SK-N-SH (cell line): Measurements from ENCODE around the gene ATXN7. TPM values are rescaled to one million over a fixed set of nuclear protein-coding genes. Genes with fewer than 3 reads are reported as not detected.

Experiments
- CTCF ChIA-PET: fragments of 300-600, 350-600 bp; formaldehyde crosslinking; extraction: SDS; loops from one replicate; lab custom pipeline; 2021; lab: Yijun Ruan, JAX
- POLR2A ChIA-PET: fragments of 350-600 bp; sonication (Branson Sonifier 250); formaldehyde crosslinking; extraction: SDS; loops from one replicate; lab custom pipeline; 2020; ENCODE audit warnings: antibody characterized with exemption, inconsistent platforms; lab: Yijun Ruan, JAX
- DNase-seq: peaks from one replicate; pipeline ENCODE4 v3.0.0; 2012
- H2AFZ ChIP-seq: fragments of 200-600 bp; sonication (generic); 2 replicates; pipeline ENCODE4 v1.8.1; 2016; ENCODE audit warnings: antibody characterized with exemption, mild to moderate bottlenecking, low read depth
- H3F3A ChIP-seq: fragments of 200-600 bp; sonication (generic); replicated peaks from 2 replicates; pipeline ENCODE3; 2016; ENCODE audit warnings: antibody characterized with exemption, mild to moderate bottlenecking; ENCODE audit not compliant: insufficient read depth
- H3K27ac ChIP-seq, 2 experiments: fragments of 200-500 bp in 1 of 2; fragments of 200-600 bp in 1 of 2; sonication (Bioruptor generic) in 1 of 2; sonication (generic), shearing (Covaris generic) in 1 of 2; 2 replicates each; pipeline versions ENCODE4 v1.5.1 to v1.6.1; 2014 to 2016; ENCODE audit warnings: low read depth in 2 of 2, inconsistent platforms in 1 of 2, low read length in 1 of 2, mild to moderate bottlenecking in 1 of 2, mixed read lengths in 1 of 2
- H3K27me3 ChIP-seq: fragments of 200-600 bp; sonication (generic), shearing (Covaris generic); 2 replicates; pipeline ENCODE4 v1.6.1; 2016; ENCODE audit warnings: mixed run types; ENCODE audit not compliant: insufficient read depth
- H3K36me3 ChIP-seq, 2 experiments: fragments of 200-500 bp in 1 of 2; fragments of 200-600 bp in 1 of 2; sonication (Bioruptor generic) in 1 of 2; sonication (generic) in 1 of 2; replicated peaks in 1 of 2; 2 replicates each; pipeline versions ENCODE3 to v1.5.1; 2014 to 2016; ENCODE audit warnings: low read length in 1 of 2, mild to moderate bottlenecking in 1 of 2; ENCODE audit not compliant: insufficient read depth in 2 of 2, control insufficient read depth in 1 of 2
- H3K4me1 ChIP-seq, 2 experiments: fragments of 200-500 bp in 1 of 2; fragments of 200-600 bp in 1 of 2; sonication (Bioruptor generic) in 1 of 2; sonication (generic), shearing (Covaris generic) in 1 of 2; 2 replicates each; pipeline versions ENCODE4 v1.5.1 to v1.6.1; 2014 to 2016; ENCODE audit warnings: low read depth in 1 of 2, low read length in 1 of 2, mixed run types in 1 of 2; ENCODE audit not compliant: insufficient read depth in 2 of 2, control insufficient read depth in 1 of 2
- H3K4me2 ChIP-seq: fragments of 200-600 bp; sonication (generic), shearing (Covaris generic); 2 replicates; pipeline ENCODE4 v1.6.1; 2017; ENCODE audit warnings: mixed run types
- H3K4me3 ChIP-seq, 2 experiments: fragments of 200-500 bp in 1 of 2; fragments of 200-600 bp in 1 of 2; sonication (Bioruptor generic) in 1 of 2; sonication (generic), shearing (Covaris generic) in 1 of 2; 2 replicates each; pipeline versions ENCODE4 v1.5.1 to v1.8.1; 2014 to 2016; ENCODE audit warnings: low read depth in 2 of 2, inconsistent platforms in 1 of 2, low read length in 1 of 2, mild to moderate bottlenecking in 1 of 2, mixed read lengths in 1 of 2, moderate library complexity in 1 of 2
- H3K79me2 ChIP-seq: fragments of 200-600 bp; sonication (generic); 2 replicates; pipeline ENCODE4 v1.8.1; 2017; ENCODE audit warnings: mild to moderate bottlenecking; ENCODE audit not compliant: insufficient read depth
- H3K9ac ChIP-seq: fragments of 200-600 bp; sonication (generic); 2 replicates; pipeline ENCODE4 v1.6.1; 2017; ENCODE audit warnings: mixed run types
- H3K9me2 ChIP-seq: fragments of 200-600 bp; sonication (generic); 2 replicates; pipeline ENCODE4 v1.6.1; 2017; ENCODE audit warnings: mixed run types
- H3K9me3 ChIP-seq: fragments of 200-600 bp; sonication (generic); 2 replicates; pipeline ENCODE4 v1.6.1; 2017; ENCODE audit warnings: mixed run types, mild to moderate bottlenecking, moderate library complexity
- H4K20me1 ChIP-seq: fragments of 200-600 bp; sonication (generic); 2 replicates; pipeline ENCODE4 v1.6.1; 2017; ENCODE audit warnings: mild to moderate bottlenecking, mixed run types; ENCODE audit not compliant: insufficient read depth
- ELF1 ChIP-seq: IDR thresholded peaks from 2 replicates; pipeline ENCODE4 v1.4.0; 2012
- FOXJ3 ChIP-seq: sonication (generic); formaldehyde crosslinking; IDR thresholded peaks from 2 replicates; pipeline ENCODE4 v1.5.1; 2020; ENCODE audit warnings: mild to moderate bottlenecking, missing genetic modification reagents
- FOXM1 ChIP-seq: IDR thresholded peaks from 2 replicates; pipeline ENCODE4 v1.4.0; 2012; ENCODE audit warnings: low read depth, mild to moderate bottlenecking
- MXI1 ChIP-seq: IDR thresholded peaks from 2 replicates; pipeline ENCODE4 v1.6.1; 2012; ENCODE audit warnings: mild to moderate bottlenecking, low read depth, low read length, improper control_type of control experiment
- NFIC ChIP-seq: IDR thresholded peaks from 2 replicates; pipeline ENCODE4 v1.4.0; 2012; ENCODE audit warnings: borderline replicate concordance
- NRF1 ChIP-seq: IDR thresholded peaks from 2 replicates; pipeline ENCODE4 v1.6.1; 2012; ENCODE audit warnings: low read depth, mild to moderate bottlenecking, low read length
- POLR2AphosphoS5 ChIP-seq: IDR thresholded peaks from 2 replicates; pipeline ENCODE4 v1.6.1; 2012; ENCODE audit warnings: low read depth, low read length
- REST ChIP-seq: IDR thresholded peaks from 2 replicates; pipeline ENCODE4 v1.6.1; 2012; ENCODE audit warnings: mild to moderate bottlenecking, low read depth, low read length, moderate library complexity
- RFX5 ChIP-seq: IDR thresholded peaks from 2 replicates; pipeline ENCODE4 v1.6.1; 2012; ENCODE audit warnings: mild to moderate bottlenecking, improper control_type of control experiment, low read length
- SIN3A ChIP-seq: IDR thresholded peaks from 2 replicates; pipeline ENCODE4 v1.6.1; 2012; ENCODE audit warnings: low read depth, mild to moderate bottlenecking, low read length, moderate library complexity, borderline replicate concordance
- SMC3 ChIP-seq: IDR thresholded peaks from 2 replicates; pipeline ENCODE4 v1.6.1; 2012; ENCODE audit warnings: low read depth, low read length, improper control_type of control experiment
- TCF12 ChIP-seq: IDR thresholded peaks from 2 replicates; pipeline ENCODE4 v1.4.0; 2012
- TEAD4 ChIP-seq: IDR thresholded peaks from 2 replicates; pipeline ENCODE4 v1.4.0; 2012; ENCODE audit warnings: mild to moderate bottlenecking, borderline replicate concordance; ENCODE audit not compliant: insufficient read depth
- USF1 ChIP-seq: IDR thresholded peaks from 2 replicates; pipeline ENCODE4 v1.4.0; 2012; ENCODE audit warnings: low read depth, borderline replicate concordance
- YY1 ChIP-seq: IDR thresholded peaks from 2 replicates; pipeline ENCODE4 v1.4.0; 2012; ENCODE audit warnings: low read depth, mild to moderate bottlenecking
- WGBS: methylation state at CpG from one replicate; pipeline ENCODE4 v1.1.6; 2017; ENCODE audit warnings: low lambda C conversion rate; 5-methylcytosine and 5-hydroxymethylcytosine counted together
- polyA plus RNA-seq, 3 experiments: library from polyadenylated mRNA; depleted of rRNA; stranded (reverse); fragments of >200 nt; gene quantifications; 2 replicates each; pipeline ENCODE4 v1.2.3, GENCODE V29; 2012
- TF ChIP-seq, protein P1 (sequence below): IDR thresholded peaks from 2 replicates; pipeline ENCODE4 v1.4.0; 2012; ENCODE audit warnings: low read depth, borderline replicate concordance
- TF ChIP-seq, protein P2 (sequence below): IDR thresholded peaks from 2 replicates; pipeline ENCODE4 v1.4.0; 2012; ENCODE audit warnings: low read depth
- TF ChIP-seq, protein P3 (sequence below): fragments of 150-350 bp; IDR thresholded peaks from 2 replicates; pipeline ENCODE4 v1.6.1; 2016; ENCODE audit warnings: mild to moderate bottlenecking, low read depth, low read length
- TF ChIP-seq, protein P4 (sequence below): fragments of 150-350 bp; IDR thresholded peaks from 2 replicates; pipeline ENCODE4 v1.6.1; 2017; ENCODE audit warnings: antibody characterized with exemption, low read length, low read depth, borderline replicate concordance

ATXN7 gene
- polyA plus RNA-seq, 1 of the 3 experiments (the other 2 are of a cell fraction) = 6.2 TPM

GRCh38 chr3:64010199-64010598, 146.5 kb downstream of the ATXN7 start:
- no peak overlapping the region for H3K27ac ChIP-seq
- no peaks in the 10 kb centered on the region for H3K9me2 ChIP-seq
- H3K79me2 ChIP-seq = peaks cover 40% of the 10 kb centered on the region
- ChIA-PET CTCF (interaction anchor here (0.7 to 3.1 kb wide), 7 partner anchors 11 to 289 kb away, joined by 3 to 22 read pairs (median 3); partner anchors contain the start of gene PSMD6), POLR2A (no interaction called here)
- no peaks in the 10 kb centered on the region for H3K4me1 ChIP-seq
- DNase-seq = no peak
- H3F3A ChIP-seq = peaks cover 20% of the 10 kb centered on the region
- no peak overlapping the region for H2AFZ ChIP-seq
- peaks cover 95 to 99% of the 10 kb centered on the region in 2 experiments for H3K36me3 ChIP-seq
- H3K4me3 ChIP-seq = no peak overlapping the region
- no peaks in the 10 kb centered on the region for H3K9me3 ChIP-seq
- no peaks in the 10 kb centered on the region for H3K27me3 ChIP-seq
- 96% methylated on average over 5 of the region's 5 CpGs for WGBS
- no peak overlapping the region for H3K9ac ChIP-seq
- peaks cover 32% of the 10 kb centered on the region for H4K20me1 ChIP-seq
- TF ChIP-seq, protein P1, sequence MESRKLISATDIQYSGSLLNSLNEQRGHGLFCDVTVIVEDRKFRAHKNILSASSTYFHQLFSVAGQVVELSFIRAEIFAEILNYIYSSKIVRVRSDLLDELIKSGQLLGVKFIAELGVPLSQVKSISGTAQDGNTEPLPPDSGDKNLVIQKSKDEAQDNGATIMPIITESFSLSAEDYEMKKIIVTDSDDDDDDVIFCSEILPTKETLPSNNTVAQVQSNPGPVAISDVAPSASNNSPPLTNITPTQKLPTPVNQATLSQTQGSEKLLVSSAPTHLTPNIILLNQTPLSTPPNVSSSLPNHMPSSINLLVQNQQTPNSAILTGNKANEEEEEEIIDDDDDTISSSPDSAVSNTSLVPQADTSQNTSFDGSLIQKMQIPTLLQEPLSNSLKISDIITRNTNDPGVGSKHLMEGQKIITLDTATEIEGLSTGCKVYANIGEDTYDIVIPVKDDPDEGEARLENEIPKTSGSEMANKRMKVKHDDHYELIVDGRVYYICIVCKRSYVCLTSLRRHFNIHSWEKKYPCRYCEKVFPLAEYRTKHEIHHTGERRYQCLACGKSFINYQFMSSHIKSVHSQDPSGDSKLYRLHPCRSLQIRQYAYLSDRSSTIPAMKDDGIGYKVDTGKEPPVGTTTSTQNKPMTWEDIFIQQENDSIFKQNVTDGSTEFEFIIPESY = no peak
- TF ChIP-seq MXI1 (no peak), NRF1 (no peak), REST (no peak), USF1 (no peak), TEAD4 (no peak), ELF1 (no peak), NFIC (no peak), FOXJ3 (no peak), YY1 (no peak), SIN3A (no peak), POLR2AphosphoS5 (no peak), SMC3 (no peak), TCF12 (no peak), FOXM1 (no peak), RFX5 (no peak)
- TF ChIP-seq, protein P2, sequence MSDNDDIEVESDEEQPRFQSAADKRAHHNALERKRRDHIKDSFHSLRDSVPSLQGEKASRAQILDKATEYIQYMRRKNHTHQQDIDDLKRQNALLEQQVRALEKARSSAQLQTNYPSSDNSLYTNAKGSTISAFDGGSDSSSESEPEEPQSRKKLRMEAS = no peak
- TF ChIP-seq, protein P3, sequence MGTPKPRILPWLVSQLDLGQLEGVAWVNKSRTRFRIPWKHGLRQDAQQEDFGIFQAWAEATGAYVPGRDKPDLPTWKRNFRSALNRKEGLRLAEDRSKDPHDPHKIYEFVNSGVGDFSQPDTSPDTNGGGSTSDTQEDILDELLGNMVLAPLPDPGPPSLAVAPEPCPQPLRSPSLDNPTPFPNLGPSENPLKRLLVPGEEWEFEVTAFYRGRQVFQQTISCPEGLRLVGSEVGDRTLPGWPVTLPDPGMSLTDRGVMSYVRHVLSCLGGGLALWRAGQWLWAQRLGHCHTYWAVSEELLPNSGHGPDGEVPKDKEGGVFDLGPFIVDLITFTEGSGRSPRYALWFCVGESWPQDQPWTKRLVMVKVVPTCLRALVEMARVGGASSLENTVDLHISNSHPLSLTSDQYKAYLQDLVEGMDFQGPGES = no peak
- TF ChIP-seq, protein P4, sequence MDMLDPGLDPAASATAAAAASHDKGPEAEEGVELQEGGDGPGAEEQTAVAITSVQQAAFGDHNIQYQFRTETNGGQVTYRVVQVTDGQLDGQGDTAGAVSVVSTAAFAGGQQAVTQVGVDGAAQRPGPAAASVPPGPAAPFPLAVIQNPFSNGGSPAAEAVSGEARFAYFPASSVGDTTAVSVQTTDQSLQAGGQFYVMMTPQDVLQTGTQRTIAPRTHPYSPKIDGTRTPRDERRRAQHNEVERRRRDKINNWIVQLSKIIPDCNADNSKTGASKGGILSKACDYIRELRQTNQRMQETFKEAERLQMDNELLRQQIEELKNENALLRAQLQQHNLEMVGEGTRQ = no peak
- H3K4me2 ChIP-seq = no peak overlapping the region
